Hypothalamus (tissue), 51 donors: ENCODE data around the gene BTN2A1.

ENCODE experiments used
- DNase-seq, 51 donors: peaks; one replicate each; lab custom pipeline; 2025; lab: John Stamatoyannopoulos, UW

The BTN2A1 gene

DNA sequence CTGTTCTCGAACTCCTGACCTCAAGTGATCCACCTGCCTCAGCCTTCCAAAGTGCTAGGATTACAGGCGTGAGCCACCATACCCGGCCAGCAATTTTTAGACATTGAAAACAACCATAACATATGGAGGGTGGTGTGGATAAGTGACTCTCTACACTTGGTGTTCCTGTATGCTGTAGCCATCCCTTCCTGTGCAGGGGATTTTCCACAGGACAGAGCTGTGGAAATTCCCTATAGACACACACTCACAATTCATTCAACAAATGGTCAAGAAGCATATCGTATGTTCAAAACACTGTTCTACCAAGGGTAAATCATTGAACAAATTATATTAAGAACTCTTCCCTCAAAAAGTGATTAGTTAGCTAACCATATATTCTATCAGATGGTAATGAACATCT is 6.3 kb downstream of the BTN2A1 start:
- DNase-seq, result no peak

DNA sequence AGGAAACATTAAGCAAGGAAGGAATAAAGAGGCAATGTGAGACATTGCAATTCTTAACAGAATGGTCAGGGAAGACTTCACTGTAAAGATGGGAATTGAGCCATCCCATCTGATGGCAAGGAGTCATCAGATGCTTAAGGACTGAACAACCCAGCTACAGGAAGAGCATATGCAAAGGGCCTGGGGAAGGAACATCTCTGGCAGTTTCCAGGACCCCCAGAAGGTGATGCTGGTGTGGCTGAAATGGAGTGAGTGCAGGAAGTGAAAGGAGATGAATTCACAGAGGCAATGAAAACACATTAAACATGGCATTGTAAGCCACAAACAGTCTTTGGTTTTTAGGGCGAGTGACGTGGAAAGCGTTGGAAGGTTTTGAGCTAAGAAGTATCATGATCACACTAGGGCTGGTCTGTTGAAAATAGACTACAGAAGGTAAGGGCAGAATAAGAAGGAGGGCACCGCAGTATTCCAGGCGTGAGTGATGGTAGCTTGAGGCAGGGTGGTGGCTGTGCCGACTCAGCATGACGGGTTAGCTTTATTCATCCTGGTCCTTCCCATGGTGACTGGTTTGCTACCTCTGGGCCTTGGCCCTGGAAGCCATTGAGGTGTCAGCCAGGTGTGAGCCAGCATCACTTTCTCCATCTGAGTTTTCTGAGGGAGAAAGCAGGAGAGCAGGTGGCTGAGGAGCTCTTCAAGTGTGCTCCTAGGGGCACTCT is 6.8 kb downstream of the BTN2A1 start:
- DNase-seq, result no peak

DNA sequence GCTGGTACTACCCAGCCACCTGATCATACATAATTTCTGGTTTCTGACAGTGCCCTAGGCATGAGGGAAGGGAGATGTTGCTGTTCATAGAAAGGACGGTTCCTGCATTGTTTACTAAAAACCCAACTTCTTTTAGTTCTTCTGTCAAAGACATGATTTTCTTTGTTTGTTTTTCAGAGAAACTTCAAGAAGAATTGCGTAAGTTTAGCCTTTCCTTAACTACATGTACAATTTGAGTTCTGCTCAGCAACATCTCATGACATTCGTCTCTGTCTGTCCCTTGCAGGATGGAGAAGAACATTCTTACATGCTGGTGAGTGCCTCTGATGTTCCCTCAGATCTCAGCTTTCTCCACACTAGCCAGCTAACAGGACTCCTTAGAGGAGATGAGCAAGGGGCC is 8.0 kb downstream of the BTN2A1 start:
- DNase-seq, result no peak

DNA sequence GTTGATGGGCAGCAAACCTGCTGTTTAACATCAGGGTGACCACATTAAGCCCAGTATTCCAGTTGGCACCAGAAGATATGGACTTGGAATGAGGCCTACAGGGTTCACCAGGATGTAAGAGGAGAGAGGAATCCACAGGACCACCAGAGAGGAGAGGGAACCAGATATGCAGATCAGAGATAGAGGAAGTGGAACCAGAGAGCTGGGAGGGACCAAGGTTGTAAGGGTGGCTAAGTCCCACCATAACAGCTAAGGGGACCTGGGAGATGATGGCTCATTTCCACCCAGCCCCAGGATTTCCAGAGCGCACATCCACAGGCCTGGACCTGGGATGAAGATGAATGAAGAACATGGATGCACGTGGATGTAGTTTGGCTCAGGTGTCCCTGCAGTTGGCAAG is 11.1 kb downstream of the BTN2A1 start:
- DNase-seq, result no peak

- no peak for DNase-seq
These were observed 12.9 kb downstream of the BTN2A1 start for GRCh38 chr6:26470643-26471042.

- DNase-seq, result no peak
These were observed 14.2 kb downstream of the BTN2A1 start for GRCh38 chr6:26471970-26472369.

DNA sequence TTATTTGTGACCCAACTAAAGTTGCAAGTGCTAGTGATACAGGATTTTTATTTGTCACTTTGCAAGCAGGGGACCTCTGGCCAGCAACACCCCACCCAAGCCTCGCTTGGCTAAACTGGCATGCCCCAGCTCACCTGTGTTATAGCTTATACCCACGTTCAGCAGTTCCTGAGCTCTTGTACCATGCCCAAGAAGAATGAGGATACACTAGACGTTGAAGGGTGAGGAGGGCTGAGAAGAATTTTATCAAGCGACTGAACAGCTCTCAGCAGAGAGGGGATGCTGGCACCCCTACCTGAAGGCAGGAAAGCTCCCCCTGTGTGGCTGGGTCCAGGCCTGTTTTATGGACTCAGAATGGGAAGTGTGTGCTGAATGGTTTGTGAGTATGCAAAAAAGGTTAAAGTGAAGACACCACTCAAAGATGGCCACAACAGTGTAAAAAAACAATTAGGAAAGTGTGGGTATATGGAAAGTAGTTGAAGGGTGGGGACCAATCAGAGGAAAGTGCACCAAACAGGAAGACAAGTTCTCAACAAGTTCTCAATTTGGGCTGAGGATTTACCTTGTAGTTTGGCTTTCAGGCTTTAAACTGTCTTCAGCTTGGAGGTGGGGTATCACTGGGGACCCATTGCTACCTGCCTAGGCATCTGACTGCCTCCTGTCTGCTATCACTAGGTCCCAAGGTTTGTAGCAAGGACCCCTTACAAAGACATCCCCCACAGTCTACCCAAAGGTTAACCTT is 15.0 kb downstream of the BTN2A1 start:
- DNase-seq, result no peak

DNA sequence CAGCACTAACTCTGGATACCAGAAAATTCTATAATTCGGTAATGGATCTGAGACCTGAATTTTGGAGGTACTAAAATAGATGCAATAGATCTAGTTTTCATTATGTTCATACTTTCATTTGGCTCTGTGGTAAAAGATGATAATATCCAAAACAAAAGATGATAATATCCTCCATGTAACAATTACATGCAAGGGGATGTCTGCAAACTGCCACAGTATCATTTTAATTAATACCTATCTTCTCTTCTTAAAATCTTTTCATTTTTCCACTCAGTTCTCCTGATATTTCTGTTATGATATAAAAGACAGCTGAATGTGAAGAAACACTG is 15.6 kb downstream of the BTN2A1 start:
- DNase-seq, result no peak

DNA sequence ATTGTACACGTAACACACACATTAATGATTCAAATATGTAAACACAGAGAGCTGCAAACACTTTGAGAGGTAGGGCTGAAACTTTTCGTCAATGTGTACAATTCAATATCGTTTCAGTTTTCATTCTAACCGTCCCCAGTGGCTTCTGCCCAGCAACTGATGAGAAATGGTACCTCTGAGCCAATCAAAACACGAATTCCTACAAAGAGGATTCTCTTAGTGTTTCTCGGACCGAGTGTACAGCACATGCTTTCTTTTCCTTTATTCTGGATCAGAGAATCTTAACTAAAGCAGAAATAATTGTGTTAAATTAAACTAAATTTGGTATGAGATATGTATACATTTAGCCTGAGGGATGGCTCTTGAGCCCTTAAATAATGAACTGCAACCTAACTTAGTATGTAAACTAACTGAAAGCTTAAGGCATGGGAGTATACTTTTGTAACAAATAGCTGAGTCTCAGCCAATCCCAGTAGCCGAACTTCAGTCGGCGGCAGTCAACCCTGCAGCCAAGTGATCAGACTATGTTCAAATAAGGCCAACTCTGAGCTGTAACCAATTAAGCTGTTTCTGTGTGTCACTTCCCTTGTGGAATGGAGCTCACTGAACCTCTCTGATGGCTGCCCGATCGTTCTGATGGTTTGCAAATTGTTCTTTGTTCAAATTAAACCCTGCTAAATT is 16.1 kb downstream of the BTN2A1 start:
- peak in 40 of 51 donors; percentile 1 to 91 (median 25) for DNase-seq

GRCh38 chr6:26474439-26474881 is 16.7 kb downstream of the BTN2A1 start:
- DNase-seq, result peak in 1 of 51 donors; percentile 72

DNA sequence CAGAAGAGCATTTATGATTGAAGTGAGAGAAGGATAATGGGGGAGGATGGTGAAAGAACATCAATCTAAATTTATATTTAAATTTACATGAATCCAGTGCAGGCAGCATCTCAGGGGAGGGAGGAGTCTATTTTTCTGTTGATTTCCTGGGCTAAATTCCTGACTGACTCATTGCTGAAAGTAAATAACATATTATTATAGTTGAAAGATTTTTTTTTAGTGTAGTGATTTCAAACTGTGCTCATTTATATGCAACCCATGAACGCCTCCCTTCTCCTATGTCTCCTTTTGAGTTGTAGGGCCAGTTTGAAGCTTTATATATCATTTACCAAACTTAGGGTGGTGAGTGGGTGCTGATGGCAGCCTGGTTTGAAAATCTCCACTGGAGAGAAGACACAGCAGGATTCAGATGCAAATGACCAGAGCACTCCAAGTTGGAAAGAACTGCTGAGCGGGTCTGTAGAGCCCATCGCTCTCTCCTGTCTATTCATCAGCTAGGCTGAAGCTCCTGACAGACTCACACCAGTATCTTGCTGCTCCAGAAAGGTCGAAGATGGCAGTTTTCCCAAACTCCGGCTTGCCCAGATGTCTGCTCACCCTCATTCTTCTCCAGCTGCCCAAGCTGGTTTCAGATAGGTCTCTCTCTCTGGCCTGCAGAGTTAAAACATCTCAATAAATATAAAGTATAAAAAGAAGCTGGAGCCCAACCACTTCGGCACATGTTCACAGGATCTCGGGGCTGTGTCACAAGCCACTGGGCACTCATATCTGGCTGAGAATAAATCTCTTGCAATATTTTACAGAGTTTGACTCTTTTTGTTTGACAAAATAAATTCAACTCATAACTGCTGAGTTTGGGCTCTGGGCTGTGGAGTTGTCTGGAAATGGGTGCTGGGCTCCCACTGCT is 18.3 kb downstream of the BTN2A1 start:
- DNase-seq, result peak in 1 of 51 donors; percentile 3

DNA sequence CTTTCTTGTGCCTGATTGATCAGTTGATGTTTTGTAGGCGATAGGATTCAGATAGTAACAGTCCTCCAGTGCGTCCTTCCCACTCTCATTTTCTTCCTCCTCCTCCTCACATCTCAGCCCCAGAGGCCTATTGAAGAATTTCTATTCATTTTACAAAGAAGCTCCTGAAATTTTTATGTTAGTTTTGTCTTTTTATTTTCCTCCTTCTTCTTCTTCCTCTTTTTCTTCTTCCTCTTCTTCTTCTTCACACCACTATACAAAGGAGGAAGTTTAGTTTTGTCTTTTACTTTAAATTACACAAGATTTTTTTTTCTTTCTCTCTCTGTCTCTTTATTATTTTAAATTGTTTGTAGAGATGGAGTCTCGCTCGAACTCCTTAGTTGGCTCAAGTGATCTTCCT is 19.1 kb downstream of the BTN2A1 start:
- DNase-seq, result no peak

GRCh38 chr6:26477426-26477825 is 19.7 kb downstream of the BTN2A1 start:
- no peak for DNase-seq

GRCh38 chr6:26478100-26478984 is 20.6 kb downstream of the BTN2A1 start:
- no peak for DNase-seq

DNA sequence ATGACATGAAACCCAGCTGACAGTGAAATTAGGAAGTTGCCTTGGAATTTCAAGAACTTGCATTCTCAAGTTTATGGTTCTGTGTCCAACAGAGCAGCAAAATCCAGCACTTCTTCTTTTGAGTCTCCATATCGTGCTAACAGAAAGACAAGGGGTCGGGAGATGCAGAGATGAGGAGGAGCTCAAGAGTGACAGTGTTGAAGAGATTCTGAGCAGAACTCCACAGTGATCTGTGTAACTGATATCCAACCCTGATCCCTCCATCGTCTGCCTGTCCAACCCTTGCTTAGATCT is 21.2 kb downstream of the BTN2A1 start:
- DNase-seq, result peak in 1 of 51 donors; percentile 27

DNA sequence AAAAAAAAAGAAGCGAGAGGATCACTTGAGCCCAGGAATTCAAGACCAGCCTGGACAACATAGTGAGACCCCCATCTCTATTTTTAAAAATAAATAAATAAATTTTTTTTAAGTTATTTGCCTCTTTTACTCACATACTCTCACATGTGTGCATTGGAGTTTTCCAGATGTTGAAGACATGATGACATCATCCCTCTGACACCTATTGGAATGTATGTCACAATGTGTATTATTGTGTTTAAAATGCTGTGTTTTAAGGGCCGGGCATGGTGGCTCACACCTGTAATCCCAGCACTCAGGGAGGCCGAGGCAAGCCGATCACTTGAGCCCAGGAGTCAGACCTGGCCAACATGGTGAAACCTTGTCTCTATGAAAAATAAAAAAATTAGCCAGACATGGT is 24.6 kb downstream of the BTN2A1 start:
- no peak for DNase-seq

GRCh38 chr6:26483727-26484126 is 26.0 kb downstream of the BTN2A1 start:
- no peak for DNase-seq

DNA sequence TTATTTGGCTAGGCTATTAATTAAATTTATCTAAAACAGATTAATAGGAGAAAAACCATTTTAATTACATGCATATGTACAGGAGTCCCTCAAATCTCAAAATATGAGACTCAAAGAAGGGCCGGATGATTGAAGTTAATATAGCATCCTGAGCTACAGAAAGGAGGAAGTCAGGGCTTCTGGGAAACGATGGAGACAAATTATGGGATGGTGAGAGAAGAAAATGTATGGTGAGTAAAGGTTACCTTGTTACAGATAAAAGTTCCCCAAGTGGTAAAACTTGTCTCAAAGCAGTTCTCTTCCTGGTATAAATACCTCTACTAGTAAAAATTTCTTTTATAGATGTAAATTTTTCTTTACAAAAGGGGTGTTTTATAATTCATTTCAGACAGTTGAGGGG is 26.4 kb downstream of the BTN2A1 start:
- DNase-seq, result no peak

DNA sequence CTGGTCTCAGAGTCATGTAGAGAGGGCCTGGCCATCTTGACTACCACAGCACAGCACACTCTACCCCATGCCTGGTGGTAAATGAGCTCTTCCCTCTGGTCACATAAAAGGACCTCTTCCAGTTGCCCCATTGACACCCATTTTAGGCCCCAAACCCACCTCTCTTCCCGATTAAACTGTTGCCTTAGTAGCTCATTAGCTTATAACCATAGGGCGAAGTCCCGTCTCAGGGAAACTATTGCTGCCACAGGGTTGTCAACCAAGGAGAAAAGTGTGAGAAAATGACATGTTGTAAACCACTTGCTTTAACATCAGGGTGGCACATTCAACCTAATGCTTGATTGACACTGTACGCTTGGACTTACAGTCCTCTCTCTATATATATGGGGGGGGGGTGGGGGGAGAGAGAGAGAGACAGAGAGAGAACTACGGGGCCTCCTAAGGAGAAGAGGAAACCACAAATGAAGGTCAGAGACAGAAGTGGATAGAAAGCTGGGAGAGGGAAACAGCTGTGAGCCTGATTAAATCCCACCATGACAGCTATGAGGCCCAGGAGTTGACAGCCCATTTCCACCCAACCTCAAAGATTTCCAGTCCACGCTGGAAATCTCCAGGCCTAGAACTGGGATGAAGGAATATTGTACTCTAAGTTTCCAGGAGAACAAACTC is 27.5 kb downstream of the BTN2A1 start:
- no peak for DNase-seq
